Epidermal melanocyte (primary cell): Measurements from ENCODE around the gene GPR146.

ENCODE experiments used
- DNase-seq: peaks from one replicate; pipeline ENCODE4 v3.0.0; 2011; ENCODE audit warnings: low spot score; ENCODE audit not compliant: insufficient read length

GPR146 gene

GRCh38 chr7:1103789-1104515 is 59.6 kb downstream of the GPR146 start:
- DNase-seq, result no peak

- DNase-seq, result no peak
Measured at GRCh38 chr7:1104516-1105179, 60.3 kb downstream of the GPR146 start.

- DNase-seq, result no peak
Measured at GRCh38 chr7:1105189-1105588, 60.8 kb downstream of the GPR146 start.

GRCh38 chr7:1106063-1106792 is 61.9 kb downstream of the GPR146 start:
- DNase-seq, result no peak

- no peak for DNase-seq
Measured at GRCh38 chr7:1106793-1107421, 62.6 kb downstream of the GPR146 start.

- no peak for DNase-seq
Measured at GRCh38 chr7:1108264-1108920, 64.0 kb downstream of the GPR146 start.
